GM10266 (cell line): ENCODE measurements around the gene JMY.

Experiments used
- DNase-seq: peaks from one replicate; pipeline ENCODE4 v3.0.0; 2012; ENCODE audit errors: extremely low spot score
- TF ChIP-seq, protein P1 (sequence below): IDR thresholded peaks from 2 replicates; pipeline ENCODE4 v1.5.1; 2012; ENCODE audit warnings: mild to moderate bottlenecking, low read depth; ENCODE audit not compliant: control insufficient read depth, insufficient read depth; ENCODE audit errors: missing control alignments

The JMY gene

DNA sequence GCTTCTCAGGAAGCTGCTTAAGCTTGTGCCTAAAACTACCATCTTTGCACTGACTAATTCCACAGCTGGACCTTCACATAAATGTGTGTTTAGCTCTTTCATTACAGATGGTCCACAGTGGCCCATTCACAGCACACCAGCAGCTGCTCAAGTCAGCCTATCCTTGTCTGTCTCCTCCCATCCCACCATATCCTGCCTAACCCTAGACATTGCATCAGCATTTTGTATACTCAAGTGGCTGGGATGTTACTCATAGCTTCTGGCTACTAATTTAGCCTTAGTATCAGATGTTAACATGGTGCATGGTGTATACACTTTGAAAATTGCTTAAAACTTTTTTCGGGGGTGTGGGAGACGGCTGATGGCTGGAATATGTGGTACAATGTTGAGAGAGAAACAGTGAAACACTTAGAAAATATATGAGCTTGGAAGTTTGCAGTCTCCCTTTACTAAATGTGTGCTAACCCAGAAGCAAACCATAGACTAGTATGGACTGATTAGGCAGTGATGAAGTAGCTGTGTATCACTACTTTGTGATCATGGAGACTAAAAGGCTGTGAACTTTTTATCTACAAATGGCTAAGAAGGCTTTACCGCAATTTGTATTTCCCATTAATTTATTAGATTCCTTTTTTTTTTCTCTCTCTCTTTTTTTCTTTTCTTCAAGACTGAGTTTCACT, 83.1 kb downstream of the JMY start:
- no peak for DNase-seq
- TF ChIP-seq, protein P1, sequence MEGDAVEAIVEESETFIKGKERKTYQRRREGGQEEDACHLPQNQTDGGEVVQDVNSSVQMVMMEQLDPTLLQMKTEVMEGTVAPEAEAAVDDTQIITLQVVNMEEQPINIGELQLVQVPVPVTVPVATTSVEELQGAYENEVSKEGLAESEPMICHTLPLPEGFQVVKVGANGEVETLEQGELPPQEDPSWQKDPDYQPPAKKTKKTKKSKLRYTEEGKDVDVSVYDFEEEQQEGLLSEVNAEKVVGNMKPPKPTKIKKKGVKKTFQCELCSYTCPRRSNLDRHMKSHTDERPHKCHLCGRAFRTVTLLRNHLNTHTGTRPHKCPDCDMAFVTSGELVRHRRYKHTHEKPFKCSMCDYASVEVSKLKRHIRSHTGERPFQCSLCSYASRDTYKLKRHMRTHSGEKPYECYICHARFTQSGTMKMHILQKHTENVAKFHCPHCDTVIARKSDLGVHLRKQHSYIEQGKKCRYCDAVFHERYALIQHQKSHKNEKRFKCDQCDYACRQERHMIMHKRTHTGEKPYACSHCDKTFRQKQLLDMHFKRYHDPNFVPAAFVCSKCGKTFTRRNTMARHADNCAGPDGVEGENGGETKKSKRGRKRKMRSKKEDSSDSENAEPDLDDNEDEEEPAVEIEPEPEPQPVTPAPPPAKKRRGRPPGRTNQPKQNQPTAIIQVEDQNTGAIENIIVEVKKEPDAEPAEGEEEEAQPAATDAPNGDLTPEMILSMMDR: no peak

DNA sequence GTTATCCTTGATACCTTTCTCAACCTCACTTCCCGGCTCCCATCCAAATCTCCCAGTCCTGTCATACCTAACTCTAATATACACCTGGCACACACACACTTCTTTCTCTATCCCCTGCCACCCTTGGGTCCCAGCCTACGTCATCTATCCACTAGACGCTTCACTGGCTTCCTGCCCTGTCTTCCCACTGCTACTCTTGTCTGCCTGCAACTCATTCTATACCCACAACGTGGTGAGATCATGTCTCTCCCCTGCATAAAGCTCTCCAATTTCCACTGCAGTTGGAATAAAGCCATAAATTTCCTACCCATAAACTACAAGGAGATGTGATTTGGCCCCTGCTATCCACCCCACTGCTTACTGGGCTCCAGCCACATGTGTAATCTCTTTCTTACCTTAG, 93.5 kb downstream of the JMY start:
- TF ChIP-seq, protein P1: no peak
- no peak for DNase-seq

DNA sequence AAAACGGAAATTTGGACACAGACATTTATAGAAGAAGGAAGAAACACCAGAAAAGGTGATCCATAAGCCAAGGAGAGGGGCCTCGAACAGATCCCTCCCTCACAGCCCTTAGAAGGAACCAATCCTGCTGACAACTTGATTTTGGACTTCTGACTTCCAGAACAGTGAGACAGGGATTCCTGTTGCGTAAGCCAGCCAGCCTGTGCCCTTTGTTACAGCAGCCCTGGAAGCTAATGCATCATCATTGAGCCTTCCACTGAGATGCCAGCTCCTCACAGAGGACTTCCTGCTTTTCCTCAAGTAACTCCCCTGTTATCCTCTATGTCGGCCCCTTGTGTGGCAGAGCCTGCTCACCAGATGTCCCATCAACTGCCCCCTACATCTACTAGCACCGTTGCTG, 94.1 kb downstream of the JMY start:
- no peak for DNase-seq

DNA sequence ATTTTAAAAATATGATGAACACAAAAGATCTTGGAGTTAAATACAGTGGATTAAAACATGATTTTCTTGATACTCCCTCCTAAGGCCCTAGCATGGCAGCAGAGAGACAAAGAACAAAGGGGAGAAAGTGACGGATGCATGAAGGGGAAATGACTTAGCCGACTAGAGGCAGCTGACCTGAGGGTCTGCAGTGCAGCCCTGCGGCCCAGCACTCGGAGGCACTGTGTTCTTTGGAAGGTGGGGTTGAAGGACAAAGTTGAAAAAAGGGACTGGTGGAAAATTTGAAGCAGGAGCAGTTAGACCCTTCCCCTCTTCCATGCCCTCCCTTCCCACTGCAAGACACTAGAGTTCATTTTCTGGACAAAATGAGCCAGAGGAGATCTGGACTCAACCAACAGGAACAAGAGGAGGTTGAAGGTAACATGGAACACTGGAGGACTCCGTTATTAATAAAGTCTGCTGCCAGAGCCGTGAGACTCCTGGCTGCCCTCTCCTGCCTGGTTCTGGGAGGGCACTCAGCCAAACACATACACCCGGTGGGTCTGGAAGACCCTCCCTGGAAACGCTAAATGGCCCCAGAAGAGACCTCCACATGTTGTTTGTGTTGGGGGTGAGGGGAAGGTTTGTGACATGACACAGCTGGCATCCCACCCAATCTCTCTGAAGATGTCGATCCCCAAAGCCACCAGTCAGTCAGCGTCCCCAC, 98.1 kb downstream of the JMY start:
- TF ChIP-seq, protein P1: no peak
- no peak for DNase-seq

More for the DNA sequence above, 94.1 kb downstream of the JMY start:
- TF ChIP-seq, protein P1: no peak

DNA sequence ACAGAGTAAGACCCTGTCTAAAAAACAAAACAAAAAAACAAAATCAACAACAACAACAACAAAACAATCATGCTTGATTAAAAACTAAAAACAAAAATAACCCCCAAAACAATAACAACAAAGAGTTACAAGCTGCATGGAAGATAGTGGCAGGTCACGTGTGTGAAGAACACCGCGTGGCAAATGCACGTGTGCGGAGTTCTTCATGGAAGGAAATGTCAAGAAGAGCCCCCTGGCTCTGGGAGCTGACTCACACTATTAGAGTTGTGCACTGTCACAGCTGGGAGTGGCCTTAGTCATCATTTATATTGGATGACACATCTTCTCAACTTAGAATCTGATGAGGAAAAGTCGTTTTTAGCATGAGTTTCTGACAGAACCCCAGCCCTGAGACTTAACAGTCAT, 110.5 kb downstream of the JMY start:
- TF ChIP-seq, protein P1: no peak
- DNase-seq: no peak

DNA sequence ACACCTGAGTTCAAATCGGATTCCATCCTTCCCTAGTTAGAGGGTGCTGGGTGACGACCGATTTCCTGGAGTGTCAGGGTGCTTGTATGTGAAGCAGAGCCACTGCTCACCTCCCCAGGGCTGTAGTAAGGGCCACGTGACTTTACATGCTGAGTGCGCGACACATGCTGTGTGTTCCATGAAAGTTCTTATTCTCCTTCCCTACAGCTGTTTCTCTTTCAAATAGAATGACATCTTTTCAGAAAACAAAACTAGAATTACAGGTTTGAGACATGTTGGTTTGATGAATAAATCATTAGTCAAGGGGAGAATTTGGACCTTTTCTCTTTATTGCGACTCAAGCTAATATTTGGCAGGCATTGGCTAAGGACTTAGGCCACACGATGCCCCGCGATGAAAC, 113.1 kb downstream of the JMY start:
- TF ChIP-seq, protein P1: no peak
- DNase-seq: no peak

DNA sequence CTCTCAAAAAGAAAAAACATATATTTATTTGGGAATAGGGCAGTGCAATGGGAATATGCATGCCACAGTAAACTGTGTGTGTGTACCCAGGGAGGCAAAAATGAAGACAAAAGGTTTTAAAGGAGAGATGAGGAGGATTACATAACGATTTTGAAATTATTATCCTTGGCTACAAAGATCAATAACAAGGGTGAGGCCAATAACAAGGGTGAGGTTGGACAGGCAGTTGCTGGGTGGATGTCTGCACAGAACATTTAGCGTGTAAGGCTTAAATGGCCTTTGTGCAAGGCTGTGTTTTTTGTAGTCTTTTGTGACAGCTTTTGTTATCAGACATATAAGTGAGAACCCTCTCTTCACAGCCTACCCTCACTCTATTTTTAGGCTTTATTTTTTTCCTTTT, 114.0 kb downstream of the JMY start:
- no peak for DNase-seq
- TF ChIP-seq, protein P1: no peak
